GM12872 (cell line): ENCODE data around the gene ORM1.
"Not testable (repeated sequence)": the region's sequence is repeated elsewhere in the genome, so short reads cannot be mapped to it uniquely, and the experiment has no call there.

Experiments
- CTCF ChIP-seq: IDR thresholded peaks from 3 replicates; pipeline ENCODE4 v1.5.1; 2011; ENCODE audit warnings: low read depth, mild to moderate bottlenecking, low read length, moderate library complexity; ENCODE audit not compliant: insufficient read depth

The ORM1 gene

GRCh38 chr9:114329625-114330022 lies 6.7 kb downstream of the ORM1 start, which contains the start of gene ORM2:
Gene ORM2, plus strand, starts transcription at chr9:114329869. Its CDS starts 36 bp downstream, at chr9:114329905.
- TF ChIP-seq CTCF, result not testable (repeated sequence)

DNA sequence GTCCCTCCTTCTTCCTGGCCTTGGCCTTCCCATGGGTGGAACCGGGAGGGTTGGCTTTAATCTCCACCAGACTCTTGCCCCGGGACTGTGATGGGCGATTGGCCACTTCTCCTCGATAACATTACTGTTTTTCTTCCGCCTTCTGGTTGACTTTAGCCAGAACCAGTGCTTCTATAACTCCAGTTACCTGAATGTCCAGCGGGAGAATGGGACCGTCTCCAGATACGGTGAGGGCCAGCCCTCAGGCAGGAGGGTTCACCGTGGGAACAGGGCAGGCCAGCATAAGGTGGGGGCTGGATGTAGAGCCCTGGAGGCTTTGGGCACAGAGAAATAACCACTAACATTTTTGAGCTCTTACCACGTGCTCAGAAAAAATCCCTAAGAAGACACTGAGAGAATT lies 7.7 kb downstream of the ORM1 start:
- no peak for TF ChIP-seq CTCF

DNA sequence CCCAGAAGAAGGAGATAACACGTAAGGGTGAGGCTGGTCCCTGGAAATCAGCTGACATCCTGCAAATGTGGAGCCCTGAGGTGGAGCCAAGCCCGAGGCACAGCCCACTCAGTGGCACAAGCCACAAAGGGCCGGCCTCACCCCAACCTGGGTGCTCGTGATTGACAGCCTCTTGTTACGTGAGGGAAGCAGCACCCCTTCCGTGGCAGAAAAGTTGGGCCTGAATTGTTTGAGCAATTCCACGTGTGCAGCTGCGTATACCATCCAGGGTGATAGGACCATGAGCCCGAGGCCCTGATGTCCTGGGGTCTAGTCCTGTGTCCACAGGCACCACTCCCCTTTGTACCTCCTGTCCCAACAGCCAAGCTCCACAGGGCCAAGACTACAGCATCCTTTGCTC lies 11.6 kb downstream of the ORM1 start:
- TF ChIP-seq CTCF, result no peak

DNA sequence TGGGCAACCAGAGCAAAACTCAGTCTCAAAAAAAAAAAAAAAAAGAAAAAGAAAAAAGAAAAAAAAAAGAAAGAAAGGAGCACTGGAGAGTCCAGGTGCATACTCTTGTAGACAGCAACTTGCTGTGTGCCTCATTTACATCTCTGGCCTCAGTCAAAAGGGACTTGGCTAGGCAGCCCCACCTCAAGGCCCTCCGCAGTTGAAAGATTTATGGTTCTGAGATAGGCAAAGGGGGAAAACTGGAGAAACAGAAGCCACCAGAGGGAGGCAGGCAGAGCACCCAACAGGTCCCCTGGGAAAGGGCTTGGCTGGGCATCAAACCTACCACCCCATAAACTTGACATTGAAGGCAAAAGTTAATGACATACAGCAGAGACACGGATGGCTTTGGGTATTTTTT lies 12.8 kb downstream of the ORM1 start:
- TF ChIP-seq CTCF, result no peak

GRCh38 chr9:114336157-114336556 lies 13.3 kb downstream of the ORM1 start:
- no peak for TF ChIP-seq CTCF

- no peak for TF ChIP-seq CTCF
These were observed 13.9 kb downstream of the ORM1 start for GRCh38 chr9:114336699-114337395.

- TF ChIP-seq CTCF, result no peak
These were observed 15.3 kb downstream of the ORM1 start for GRCh38 chr9:114338187-114338586.
